Tibial nerve (tissue), 4 donors: ENCODE results near the gene COL1A1. TPM values are rescaled to one million over a fixed set of nuclear protein-coding genes. Genes with fewer than 3 reads are reported as not detected.
A peak's percentile ranks its signal among the peaks of the same experiment; 100 is the strongest.

Experiments
- DNase-seq, 2 donors: peaks; one replicate each; pipeline ENCODE4 v3.0.0-alpha.2; 2019; ENCODE audit warnings: low spot score in 2 of 2
- H3K27ac ChIP-seq, 4 donors: fragments of 200-600 bp; sonication (generic) in 3 of 4; one replicate each; pipeline ENCODE4 v1.5.1; 2017 to 2019; ENCODE audit warnings: mild to moderate bottlenecking in 1 of 4
- H3K27me3 ChIP-seq, 2 donors: fragments of 200-600 bp; sonication (generic) in 1 of 2; one replicate each; pipeline versions ENCODE4 v1.5.1 to v1.6.0; 2017 to 2019
- H3K36me3 ChIP-seq, 3 donors: fragments of 200-600 bp; sonication (generic); one replicate each; pipeline ENCODE4 v1.5.1; 2018 to 2019
- H3K4me1 ChIP-seq, 4 donors: fragments of 200-600 bp; sonication (generic) in 3 of 4; one replicate each; pipeline ENCODE4 v1.5.1; 2017 to 2019
- H3K4me3 ChIP-seq, 4 donors: fragments of 200-600 bp; sonication (generic) in 3 of 4; one replicate each; pipeline ENCODE4 v1.5.1; 2017 to 2019; ENCODE audit warnings: mild to moderate bottlenecking in 1 of 4, moderate library complexity in 1 of 4
- H3K9me3 ChIP-seq, 4 donors: fragments of 200-600 bp; sonication (generic) in 3 of 4; one replicate each; pipeline ENCODE4 v1.5.1; 2017 to 2019
- CTCF ChIP-seq, 5 experiments: fragments of 200-600 bp in 3 of 5; fragments of 450-650 bp in 2 of 5; sonication (generic) in 3 of 5; IDR thresholded peaks; one replicate each; pipeline ENCODE4 v1.5.1; 2016 to 2019; ENCODE audit warnings: antibody characterized with exemption in 5 of 5, mild to moderate bottlenecking in 3 of 5, moderate library complexity in 2 of 5
- EP300 ChIP-seq, 2 donors: sonication (generic); formaldehyde crosslinking; IDR thresholded peaks; one replicate each; pipeline ENCODE4 v1.6.1; 2017; ENCODE audit warnings: antibody characterized with exemption in 2 of 2, mild to moderate bottlenecking in 1 of 2
- POLR2A ChIP-seq, 2 donors: fragments of 450-650 bp; IDR thresholded peaks; one replicate each; pipeline ENCODE4 v1.6.1; 2017; ENCODE audit warnings: antibody characterized with exemption in 2 of 2, mild to moderate bottlenecking in 2 of 2, moderate library complexity in 2 of 2
- WGBS, 2 donors: methylation state at CpG; one replicate each; pipeline ENCODE4 v1.1.5; 2018; 5-methylcytosine and 5-hydroxymethylcytosine counted together
- total RNA-seq, 4 donors: library from RNA; depleted of rRNA; stranded (reverse); fragments of >200 nt; gene quantifications; one replicate each; pipeline ENCODE4 v1.1.0, GENCODE V29; 2016

Gene COL1A1
- total RNA-seq, 4 donors from 2014 or later, result 31.5 to 185 (median 73.0) TPM

GRCh38 chr17:50166518-50167181 lies 34.8 kb downstream of the COL1A1 start:
- peaks cover 0 to 9% (median 0%) of the 10 kb centered on the region in 3 donors for H3K36me3 ChIP-seq
- peak overlapping the region in 1 of 4 donors; percentile 20 for H3K4me3 ChIP-seq
- TF ChIP-seq EP300 (IDR thresholded peaks at IDR 0.05) (no peak), POLR2A (IDR thresholded peaks at IDR 0.05) (no peak), CTCF (IDR thresholded peaks at IDR 0.05) (no peak)
- 48 to 61% methylated on average over 7 of the region's 7 CpGs for WGBS, 2 donors
- no peak for DNase-seq
- peaks cover 0 to 18% (median 5%) of the 10 kb centered on the region in 4 donors for H3K4me1 ChIP-seq
- H3K9me3 ChIP-seq, result no peaks in the 10 kb centered on the region
- no peaks in the 10 kb centered on the region for H3K27me3 ChIP-seq
- peak overlapping the region in 1 of 4 donors; percentile 59 for H3K27ac ChIP-seq

- H3K27ac ChIP-seq, result peak within 1 kb of the TSS in 2 of 4 donors; percentile 24 to 59
- TF ChIP-seq EP300 (IDR thresholded peaks at IDR 0.05) (no peak), POLR2A (IDR thresholded peaks at IDR 0.05) (peak in 1 of 2 donors; percentile 15), CTCF (IDR thresholded peaks at IDR 0.05) (no peak)
Measured at GRCh38 chr17:50165867-50166517, 35.4 kb downstream of the COL1A1 start, which contains the start of gene SGCA. TSS of gene SGCA (plus strand) at chr17:50166005. CDS start at chr17:50166041, 36 bp downstream.

GRCh38 chr17:50165466-50165865 lies 36.0 kb downstream of the COL1A1 start:
- DNase-seq, result no peak
- Histone ChIP-seq H3K27me3 (no peaks in the 10 kb centered on the region), H3K27ac (peak overlapping the region in 1 of 4 donors; percentile 24), H3K9me3 (no peaks in the 10 kb centered on the region), H3K36me3 (no peaks in the 10 kb centered on the region), H3K4me1 (peaks cover 0 to 28% (median 6%) of the 10 kb centered on the region in 4 donors), H3K4me3 (no peak overlapping the region)
- TF ChIP-seq EP300 (IDR thresholded peaks at IDR 0.05) (no peak), POLR2A (IDR thresholded peaks at IDR 0.05) (no peak), CTCF (IDR thresholded peaks at IDR 0.05) (no peak)
- WGBS, 2 donors, result 70% methylated on average over 3 of the region's 3 CpGs

More at GRCh38 chr17:50165867-50166517, 35.4 kb downstream of the COL1A1 start, which contains the start of gene SGCA:
- H3K9me3 ChIP-seq, result no peaks in the 10 kb centered on the region
- WGBS, 2 donors, result 51 to 58% methylated on average over 15 of the region's 15 CpGs
- no peak for DNase-seq
- H3K4me3 ChIP-seq, result peak within 1 kb of the TSS in 1 of 4 donors; percentile 20
- H3K36me3 ChIP-seq, result peaks cover 0 to 3% (median 0%) of the 10 kb centered on the region in 3 donors
- no peaks in the 10 kb centered on the region for H3K27me3 ChIP-seq
- H3K4me1 ChIP-seq, result peaks cover 0 to 23% (median 6%) of the 10 kb centered on the region in 4 donors

- Histone ChIP-seq H3K9me3 (no peaks in the 10 kb centered on the region), H3K36me3 (no peaks in the 10 kb centered on the region), H3K27ac (no peak overlapping the region), H3K4me3 (no peak overlapping the region), H3K27me3 (no peaks in the 10 kb centered on the region), H3K4me1 (peaks cover 0 to 29% (median 6%) of the 10 kb centered on the region in 4 donors)
- TF ChIP-seq CTCF (IDR thresholded peaks at IDR 0.05) (no peak), POLR2A (IDR thresholded peaks at IDR 0.05) (no peak), EP300 (IDR thresholded peaks at IDR 0.05) (no peak)
- no peak for DNase-seq
- 83 to 89% methylated on average over 9 of the region's 9 CpGs for WGBS, 2 donors
Measured at GRCh38 chr17:50165066-50165465, 36.4 kb downstream of the COL1A1 start.

- Histone ChIP-seq H3K4me1 (peaks cover 0 to 29% (median 6%) of the 10 kb centered on the region in 4 donors), H3K9me3 (no peaks in the 10 kb centered on the region), H3K4me3 (no peak overlapping the region), H3K27ac (no peak overlapping the region), H3K27me3 (no peaks in the 10 kb centered on the region), H3K36me3 (no peaks in the 10 kb centered on the region)
- DNase-seq, result no peak
- TF ChIP-seq CTCF (IDR thresholded peaks at IDR 0.05) (no peak), EP300 (IDR thresholded peaks at IDR 0.05) (no peak), POLR2A (IDR thresholded peaks at IDR 0.05) (no peak)
- 87 to 93% methylated on average over 2 of the region's 2 CpGs for WGBS, 2 donors
Measured at GRCh38 chr17:50164697-50164988, 36.8 kb downstream of the COL1A1 start.
